GM18868 (cell line): ENCODE measurements around the gene CCDC117.

Experiments
- ATAC-seq: cut with Tn5 transposase; IDR thresholded peaks from one replicate; pipeline ENCODE4 v1.9.1; 2021; ENCODE audit warnings: mild to moderate bottlenecking, moderate library complexity; ENCODE audit not compliant: unreplicated experiment

The CCDC117 gene

GRCh38 chr22:28769394-28770085, 3.0 kb upstream of the CCDC117 start:
- ATAC-seq = no peak

DNA sequence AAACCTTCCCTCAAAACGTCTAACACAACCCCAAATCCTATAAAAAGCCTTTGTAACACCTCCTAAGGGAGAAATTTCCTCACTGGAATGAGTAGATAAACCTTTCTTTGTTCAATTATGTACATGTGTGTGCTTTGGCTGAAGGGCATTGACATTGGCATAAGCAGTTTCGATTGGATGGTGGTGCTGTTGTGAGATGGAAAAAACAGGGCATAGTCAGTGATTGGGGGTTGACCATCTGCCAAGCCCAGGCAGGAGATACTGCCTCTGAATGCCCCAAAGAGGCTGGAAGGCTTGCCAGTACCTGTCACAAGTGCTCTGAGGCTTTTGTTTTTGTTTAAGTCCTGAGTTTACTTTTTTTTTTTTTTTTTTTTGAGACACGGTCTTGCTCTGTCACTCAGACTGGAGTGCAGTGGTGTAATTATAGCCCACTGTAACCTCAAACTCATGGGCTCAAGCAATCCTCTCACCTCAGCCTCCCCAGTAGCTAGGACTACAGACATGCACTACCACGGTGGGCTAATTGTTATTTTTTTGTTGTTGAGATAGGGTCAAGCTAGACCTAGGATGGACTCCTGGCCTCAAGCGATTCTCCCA, 1.2 kb upstream of the CCDC117 start:
- ATAC-seq = no peak

DNA sequence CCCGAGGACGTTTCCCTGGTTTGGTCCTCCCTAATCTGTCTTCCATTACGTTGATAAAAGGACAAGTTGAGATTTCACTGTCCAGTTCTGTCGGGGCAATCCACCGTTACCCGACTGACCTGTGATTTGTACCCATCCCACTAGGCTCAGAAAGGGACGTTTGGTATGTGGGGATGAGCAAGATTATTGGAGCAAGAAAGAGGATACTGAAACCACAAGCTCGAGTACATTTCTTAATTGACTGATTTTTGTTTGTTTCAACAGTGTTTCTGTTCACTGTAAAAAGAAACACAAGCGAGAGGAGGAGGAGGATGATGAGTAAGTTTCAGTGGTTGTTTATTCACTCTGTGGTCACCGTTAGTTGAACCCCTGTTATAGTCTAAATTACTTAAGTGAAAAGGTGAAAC, 969 bp downstream of the CCDC117 start:
- no peak for ATAC-seq

DNA sequence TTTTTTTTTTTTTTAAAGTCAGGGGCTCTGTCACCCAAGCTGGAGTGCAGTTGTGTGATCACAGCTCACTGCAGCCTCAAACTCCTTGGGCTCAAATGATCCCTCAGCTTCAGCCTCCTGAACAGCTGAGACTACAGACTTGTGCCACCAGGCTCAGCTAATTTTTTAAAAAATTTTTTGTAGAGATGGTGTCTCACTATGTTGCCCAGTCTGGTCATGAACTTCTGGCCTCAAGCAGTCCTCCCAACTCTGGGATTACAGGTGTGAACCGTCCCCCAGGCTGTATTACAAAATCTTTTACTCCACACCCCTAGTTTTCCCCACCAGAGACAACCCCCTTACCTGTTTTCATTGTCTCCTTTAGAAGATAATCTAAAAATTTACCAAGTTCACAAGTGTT, 1.9 kb downstream of the CCDC117 start:
- ATAC-seq = no peak

DNA sequence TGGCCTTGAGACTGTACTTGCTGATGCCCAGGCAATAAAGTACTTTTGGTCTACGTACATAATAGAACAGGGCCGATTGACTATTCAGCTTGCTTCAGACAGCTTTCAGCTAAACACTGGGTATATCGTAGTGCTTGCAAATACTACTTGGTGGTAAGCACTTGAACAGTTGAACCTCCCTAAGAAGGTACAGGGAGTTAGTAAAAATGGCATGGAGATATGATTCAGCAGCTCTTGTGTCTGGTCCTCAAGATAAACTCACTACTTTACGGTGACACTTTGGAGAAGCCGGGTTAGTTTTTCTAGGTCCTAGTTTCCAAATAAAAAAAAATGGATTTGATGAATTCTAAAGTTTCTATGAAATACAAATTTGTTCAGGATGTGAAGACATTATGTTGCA, 7.3 kb downstream of the CCDC117 start:
- no peak for ATAC-seq

DNA sequence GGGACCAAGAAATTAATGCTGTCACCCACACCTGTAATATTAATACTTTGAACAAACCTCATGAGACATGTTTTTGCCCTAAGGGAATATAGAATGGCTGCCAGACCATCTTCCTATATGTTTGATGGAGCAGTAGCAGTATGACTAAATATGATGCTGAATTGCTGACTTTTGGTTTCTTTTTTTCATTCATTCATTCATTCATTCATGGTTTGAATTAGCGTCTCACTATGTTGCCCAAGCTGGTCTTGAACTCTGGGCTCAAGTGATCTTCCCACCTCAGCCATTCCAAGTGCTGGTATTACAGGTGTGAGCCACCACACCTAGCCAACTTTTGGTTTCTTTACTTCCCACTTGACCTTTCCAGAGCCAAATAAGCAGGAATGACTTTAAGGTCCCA, 7.8 kb downstream of the CCDC117 start:
- ATAC-seq = no peak

GRCh38 chr22:28783786-28784671, 11.5 kb downstream of the CCDC117 start:
- ATAC-seq = no peak

DNA sequence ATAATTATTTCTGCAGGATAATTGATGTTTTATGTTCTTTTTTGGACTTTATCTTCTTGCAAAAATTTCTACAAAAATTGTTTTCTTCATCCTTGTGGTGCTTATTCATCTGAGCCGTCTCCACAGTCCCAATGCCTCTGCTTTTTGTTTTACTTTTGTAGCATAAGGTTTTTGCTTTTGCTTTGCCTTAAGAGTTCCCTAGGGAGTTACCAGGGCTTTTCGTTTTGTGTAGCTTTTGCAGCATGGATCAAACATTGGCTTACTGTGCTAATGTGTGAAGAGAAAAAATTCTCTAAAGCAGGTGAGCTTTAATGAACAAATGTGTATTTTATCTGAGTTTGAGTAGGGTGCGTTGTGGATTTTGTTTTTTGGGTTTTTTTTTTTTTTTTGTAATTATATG, 16.1 kb downstream of the CCDC117 start:
- ATAC-seq = no peak

- ATAC-seq = no peak
Observed at GRCh38 chr22:28791124-28791523, 18.6 kb downstream of the CCDC117 start.

DNA sequence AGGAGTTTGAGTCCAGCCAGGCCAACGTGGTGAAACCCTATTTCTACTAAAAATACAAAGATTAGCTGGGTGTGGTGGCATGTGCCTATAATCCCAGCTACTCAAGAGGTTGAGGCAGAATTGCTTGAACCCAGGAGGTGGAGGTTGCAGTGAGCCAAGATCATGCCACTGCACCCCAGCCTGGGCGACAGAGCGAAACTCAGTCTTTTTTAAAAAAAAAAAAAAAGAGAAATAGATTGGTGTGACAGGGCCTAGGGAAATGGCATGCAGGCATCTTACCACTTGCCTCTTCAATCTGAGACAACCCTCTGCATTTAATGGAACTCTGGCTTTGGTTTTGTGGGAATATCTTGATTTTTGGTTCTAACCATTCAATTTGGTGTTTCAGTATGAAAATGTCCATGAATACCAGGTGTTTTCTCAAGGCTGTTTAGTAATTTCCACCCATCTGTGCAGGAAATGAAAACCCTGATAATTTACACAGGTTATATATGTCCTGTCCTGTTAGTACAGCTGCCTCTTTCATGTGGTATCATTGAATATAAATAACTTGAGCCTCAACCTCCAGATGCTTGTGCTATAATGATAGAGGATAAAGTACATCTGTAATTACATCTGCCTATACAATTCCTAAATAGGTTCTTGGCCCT, 19.5 kb downstream of the CCDC117 start:
- peak; percentile 73 for ATAC-seq

- no peak for ATAC-seq
Observed at GRCh38 chr22:28792491-28793383, 20.2 kb downstream of the CCDC117 start.

GRCh38 chr22:28793976-28794584, 21.6 kb downstream of the CCDC117 start:
- no peak for ATAC-seq

DNA sequence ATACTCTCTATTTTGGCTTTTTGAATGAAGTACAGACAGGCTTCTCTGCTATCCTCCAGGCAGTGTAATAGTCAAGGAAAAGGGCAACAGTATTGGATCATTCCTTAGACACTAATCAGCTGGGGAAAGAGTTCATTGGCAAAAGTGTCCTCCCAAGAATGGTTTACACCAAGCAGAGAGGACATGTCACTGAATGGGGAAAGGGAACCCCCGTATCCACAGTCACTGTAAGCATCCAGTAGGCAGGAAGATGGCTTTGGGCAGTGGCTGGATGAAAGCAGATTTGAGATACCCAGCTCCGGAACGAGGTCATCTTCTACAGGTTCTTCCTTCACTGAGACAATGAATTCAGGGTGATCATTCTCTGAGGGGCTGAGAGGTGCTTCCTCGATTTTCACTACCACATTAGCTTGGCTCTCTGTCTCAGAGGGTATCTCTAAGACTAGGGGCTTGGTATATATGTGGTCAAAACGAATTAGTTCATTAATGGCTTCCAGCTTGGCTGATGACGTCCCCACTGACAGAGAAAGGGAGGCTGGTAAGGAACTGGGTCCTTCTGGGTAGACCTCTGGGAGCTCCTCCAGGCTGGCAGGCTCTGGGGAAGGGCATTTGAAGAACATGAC, 22.7 kb downstream of the CCDC117 start:
- no peak for ATAC-seq

- no peak for ATAC-seq
Observed at GRCh38 chr22:28795932-28796856, 23.7 kb downstream of the CCDC117 start.

DNA sequence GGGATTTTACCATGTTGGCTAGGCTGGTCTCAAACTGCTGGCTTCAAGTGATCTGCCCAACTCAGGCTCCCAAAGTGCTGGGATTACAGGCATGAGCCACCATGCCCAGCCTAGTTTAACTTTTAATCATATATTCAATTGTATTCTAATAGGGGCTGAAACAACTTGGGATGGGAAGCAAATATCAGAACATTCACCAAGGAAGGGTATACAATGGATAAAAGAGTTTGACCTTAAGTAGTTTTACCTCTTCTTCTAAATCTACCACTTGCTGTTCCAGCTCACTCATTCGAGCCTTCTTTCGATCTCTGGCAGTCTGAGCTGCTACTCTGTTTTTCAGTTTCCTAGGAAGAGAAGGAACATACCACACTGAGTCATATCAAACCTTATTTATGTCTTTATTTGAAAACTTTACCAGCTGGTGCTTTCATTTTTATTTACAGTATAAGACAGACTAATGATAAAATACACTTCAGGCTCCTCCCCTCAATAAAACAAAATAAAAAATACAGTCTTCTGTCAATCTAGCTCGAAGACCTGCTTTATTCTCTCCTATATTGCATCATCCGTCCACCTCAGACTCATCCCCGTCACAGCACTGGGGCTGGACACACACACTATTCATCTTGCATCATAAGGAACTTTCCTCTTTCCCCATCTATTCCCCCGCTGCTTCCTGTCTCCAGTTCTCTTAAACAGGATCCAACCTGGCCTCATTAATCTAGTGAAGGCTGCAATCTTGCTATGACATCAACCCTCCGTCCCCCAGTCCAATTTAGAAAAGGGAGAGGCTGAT, 26.5 kb downstream of the CCDC117 start:
- ATAC-seq = no peak

GRCh38 chr22:28799606-28800307, 27.3 kb downstream of the CCDC117 start:
- ATAC-seq = peak; percentile 6
